AG10803 (cell line): ENCODE results near the gene THOC6.

Source experiments
- DNase-seq: peaks from one replicate; pipeline ENCODE4 v3.0.0; 2010; ENCODE audit warnings: low read depth
- H3K4me3 ChIP-seq: 2 replicates; pipeline ENCODE4 v1.5.1; 2011; ENCODE audit warnings: mild to moderate bottlenecking, low read length, control low read depth
- CTCF ChIP-seq: conservative IDR thresholded peaks from 2 replicates; pipeline ENCODE4 v1.5.1; 2011; ENCODE audit warnings: mild to moderate bottlenecking, low read length, control low read depth, inconsistent platforms

Gene THOC6

DNA sequence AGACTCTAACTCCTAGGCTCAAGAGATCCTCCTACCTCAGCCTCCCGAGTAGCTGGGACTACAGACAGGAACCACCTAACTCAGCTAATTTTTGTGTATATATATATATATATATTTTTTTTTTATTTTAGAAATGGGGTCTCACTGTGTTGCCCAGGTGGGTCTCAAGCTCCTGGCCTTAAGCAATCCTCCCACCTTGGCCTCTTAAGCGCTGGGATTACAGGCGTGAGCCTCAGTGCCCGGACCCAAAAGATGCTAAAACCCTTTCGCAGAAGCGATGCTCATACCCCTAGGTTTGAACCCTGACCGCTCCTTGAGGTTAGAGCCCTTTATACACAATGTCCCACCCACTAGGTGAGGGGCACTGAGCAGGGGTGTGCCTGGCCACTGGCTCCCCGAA is 13.3 kb upstream of the THOC6 start:
- no peak overlapping the region for H3K4me3 ChIP-seq
- TF ChIP-seq CTCF: no peak
- no peak for DNase-seq

GRCh38 chr16:3012246-3012645 is 11.6 kb upstream of the THOC6 start:
- H3K4me3 ChIP-seq: no peak overlapping the region
- no peak for DNase-seq
- no peak for TF ChIP-seq CTCF

DNA sequence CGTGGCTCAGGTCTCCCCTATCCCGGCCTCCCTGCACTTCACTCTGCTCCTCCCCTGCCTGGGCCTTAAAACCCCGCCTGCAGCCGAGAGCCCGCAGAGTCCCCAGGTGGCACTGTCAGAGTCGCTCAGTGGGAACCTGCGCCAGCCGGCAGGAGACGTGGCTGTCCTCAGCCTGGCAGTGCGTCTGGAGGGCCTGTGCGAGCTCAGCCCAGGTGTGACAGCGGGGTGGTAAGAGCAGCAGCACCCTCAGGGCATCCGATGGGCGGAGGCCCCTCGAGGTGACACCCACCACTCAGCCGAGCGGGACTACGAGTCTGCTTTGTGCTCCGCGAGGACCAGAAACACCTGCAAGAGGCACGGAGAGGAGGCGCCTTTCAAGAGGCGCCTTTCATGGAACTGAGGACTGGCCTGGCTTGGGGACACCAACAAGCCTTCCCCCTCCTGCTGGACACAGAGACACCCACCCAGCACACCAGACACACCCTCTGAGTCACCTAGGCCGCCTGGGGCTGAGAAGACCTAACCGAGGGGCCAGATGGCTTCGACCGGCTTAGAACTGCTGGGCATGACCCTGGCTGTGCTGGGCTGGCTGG is 10.9 kb upstream of the THOC6 start, which contains the start of gene CLDN9:
Gene CLDN9 (plus strand): TSS at position 96 of the 593 bp plus-strand sequence. CDS start 440 bp downstream, at position 536.
- DNase-seq: no peak
- no peak within 1 kb of the TSS for H3K4me3 ChIP-seq
- TF ChIP-seq CTCF: no peak

GRCh38 chr16:3013491-3013951 is 10.3 kb upstream of the THOC6 start:
- no peak overlapping the region for H3K4me3 ChIP-seq
- no peak; the same call in 1 of the 2 replicates for TF ChIP-seq CTCF
- no peak for DNase-seq

- no peak for DNase-seq
- TF ChIP-seq CTCF: no peak
- no peak overlapping the region for H3K4me3 ChIP-seq
These were observed 9.7 kb upstream of the THOC6 start for GRCh38 chr16:3013998-3014690.

DNA sequence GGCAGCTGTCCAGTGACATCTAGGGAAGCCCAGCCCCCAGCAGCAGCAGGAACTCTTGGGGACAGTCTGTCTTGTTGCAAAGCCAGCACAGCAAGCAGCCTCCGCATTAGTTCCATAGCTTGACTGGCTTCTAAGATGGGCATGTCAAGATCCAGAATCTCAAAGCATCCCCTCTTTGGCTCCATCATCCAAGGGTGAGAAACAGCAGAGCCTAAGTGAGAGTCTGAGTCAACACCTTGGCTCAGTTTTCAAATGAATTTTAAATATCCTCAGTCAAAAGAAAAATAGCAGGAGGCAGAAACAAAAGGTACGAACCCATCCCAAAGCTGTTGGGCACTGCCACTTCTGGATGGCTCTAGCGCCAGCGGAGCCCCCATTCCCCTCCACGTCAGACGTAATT is 8.9 kb upstream of the THOC6 start:
- no peak for TF ChIP-seq CTCF
- no peak for DNase-seq
- H3K4me3 ChIP-seq: no peak overlapping the region
